Measurements from ENCODE around the gene PHACTR1.

Gene PHACTR1

GRCh38 chr6:13203145-13203544 lies 486.6 kb downstream of the PHACTR1 start (continued):
- TF ChIP-seq CSRNP3 (CRISPR knock-in tag; IDR thresholded peaks at IDR 0.05) (no peak), POU6F1 (CRISPR knock-in tag; IDR thresholded peaks at IDR 0.05; ENCODE audit: borderline replicate concordance, low read depth) (no peak), TCF4 (CRISPR knock-in tag; IDR thresholded peaks at IDR 0.05; ENCODE audit: borderline replicate concordance) (no peak), ZNF70 (CRISPR knock-in tag; IDR thresholded peaks at IDR 0.05) (no peak), ISL1 (CRISPR knock-in tag; IDR thresholded peaks at IDR 0.05) (no peak), OSR1 (CRISPR knock-in tag; IDR thresholded peaks at IDR 0.05) (no peak)

GRCh38 chr6:13205106-13205505 lies 488.5 kb downstream of the PHACTR1 start:
- no peak for ATAC-seq
- TF ChIP-seq ZFP3 (CRISPR knock-in tag; IDR thresholded peaks at IDR 0.05) (no peak), ZNF70 (CRISPR knock-in tag; IDR thresholded peaks at IDR 0.05) (no peak)

- TF ChIP-seq PPARA (CRISPR knock-in tag; IDR thresholded peaks at IDR 0.05; ENCODE audit: borderline replicate concordance) (no peak), GLIS3 (CRISPR knock-in tag; IDR thresholded peaks at IDR 0.05) (no peak), TOX (CRISPR knock-in tag; IDR thresholded peaks at IDR 0.05; ENCODE audit: borderline replicate concordance) (no peak), ZNF8 (CRISPR knock-in tag; IDR thresholded peaks at IDR 0.05) (no peak), TCF4 (CRISPR knock-in tag; IDR thresholded peaks at IDR 0.05; ENCODE audit: borderline replicate concordance) (no peak), ZFP30 (CRISPR knock-in tag; IDR thresholded peaks at IDR 0.05) (no peak), SNAI2 (CRISPR knock-in tag; IDR thresholded peaks at IDR 0.05) (no peak), POU6F1 (CRISPR knock-in tag; IDR thresholded peaks at IDR 0.05; ENCODE audit: borderline replicate concordance, low read depth) (no peak), ZNF70 (CRISPR knock-in tag; IDR thresholded peaks at IDR 0.05) (no peak), OSR1 (CRISPR knock-in tag; IDR thresholded peaks at IDR 0.05) (no peak), ESRRG (CRISPR knock-in tag; IDR thresholded peaks at IDR 0.05) (no peak), TSHZ2 (CRISPR knock-in tag; IDR thresholded peaks at IDR 0.05) (no peak), CSDC2 (CRISPR knock-in tag; IDR thresholded peaks at IDR 0.05) (no peak), BACH2 (CRISPR knock-in tag; IDR thresholded peaks at IDR 0.05; ENCODE audit: borderline replicate concordance) (no peak), ZC3H10 (CRISPR knock-in tag; IDR thresholded peaks at IDR 0.05) (no peak), RARB (CRISPR knock-in tag; IDR thresholded peaks at IDR 0.05) (no peak), ISL1 (CRISPR knock-in tag; IDR thresholded peaks at IDR 0.05) (no peak)
- no peak for ATAC-seq
Measured at GRCh38 chr6:13212096-13212495, 495.5 kb downstream of the PHACTR1 start.

- no peak for TF ChIP-seq RARB (CRISPR knock-in tag; IDR thresholded peaks at IDR 0.05)
- no peak for TF ChIP-seq BACH2 (CRISPR knock-in tag; IDR thresholded peaks at IDR 0.05; ENCODE audit: borderline replicate concordance)
- no peak for TF ChIP-seq POU6F1 (CRISPR knock-in tag; IDR thresholded peaks at IDR 0.05; ENCODE audit: borderline replicate concordance, low read depth)
- no peak for ATAC-seq
Measured at GRCh38 chr6:13212538-13212937, 496.0 kb downstream of the PHACTR1 start.

Measured in SK-N-SH treated with all-trans-retinoic acid at 6 μM for 48 hours (cell line).